HG03039 (cell line): ENCODE results near the gene FANCC.

ENCODE experiments used
- ATAC-seq: cut with Tn5 transposase; IDR thresholded peaks from one replicate; pipeline ENCODE4 v1.9.1; 2021; ENCODE audit warnings: mild to moderate bottlenecking, moderate library complexity; ENCODE audit not compliant: unreplicated experiment

FANCC gene

GRCh38 chr9:95127249-95128176, 190.0 kb downstream of the FANCC start:
- peak; percentile 61 for ATAC-seq

- ATAC-seq = no peak
Observed at GRCh38 chr9:95126739-95127138, 190.8 kb downstream of the FANCC start.

GRCh38 chr9:95125652-95126051, 191.9 kb downstream of the FANCC start:
- ATAC-seq = no peak

- ATAC-seq = no peak
Observed at GRCh38 chr9:95124582-95125367, 192.7 kb downstream of the FANCC start.

- no peak for ATAC-seq
Observed at GRCh38 chr9:95120781-95121370, 196.6 kb downstream of the FANCC start.

GRCh38 chr9:95118596-95118995, 198.9 kb downstream of the FANCC start:
- ATAC-seq = no peak

GRCh38 chr9:95116808-95117204, 200.7 kb downstream of the FANCC start:
- ATAC-seq = no peak

GRCh38 chr9:95116002-95116807, 201.3 kb downstream of the FANCC start:
- no peak for ATAC-seq

GRCh38 chr9:95115104-95115503, 202.4 kb downstream of the FANCC start:
- ATAC-seq = no peak

- ATAC-seq = no peak
Observed at GRCh38 chr9:95112436-95113280, 204.9 kb downstream of the FANCC start.

- ATAC-seq = no peak
Observed at GRCh38 chr9:95111716-95112115, 205.8 kb downstream of the FANCC start.

GRCh38 chr9:95110921-95111525, 206.5 kb downstream of the FANCC start:
- ATAC-seq = no peak

GRCh38 chr9:95109456-95109855, 208.1 kb downstream of the FANCC start:
- ATAC-seq = no peak

GRCh38 chr9:95108777-95109176, 208.7 kb downstream of the FANCC start:
- no peak for ATAC-seq

- no peak for ATAC-seq
Observed at GRCh38 chr9:95107976-95108375, 209.5 kb downstream of the FANCC start.

- ATAC-seq = no peak
Observed at GRCh38 chr9:95107001-95107749, 210.3 kb downstream of the FANCC start.

GRCh38 chr9:95105519-95106287, 211.8 kb downstream of the FANCC start:
- no peak for ATAC-seq

- no peak for ATAC-seq
Observed at GRCh38 chr9:95104980-95105379, 212.5 kb downstream of the FANCC start.
